ENCODE results near the gene EEF2KMT.

DNA sequence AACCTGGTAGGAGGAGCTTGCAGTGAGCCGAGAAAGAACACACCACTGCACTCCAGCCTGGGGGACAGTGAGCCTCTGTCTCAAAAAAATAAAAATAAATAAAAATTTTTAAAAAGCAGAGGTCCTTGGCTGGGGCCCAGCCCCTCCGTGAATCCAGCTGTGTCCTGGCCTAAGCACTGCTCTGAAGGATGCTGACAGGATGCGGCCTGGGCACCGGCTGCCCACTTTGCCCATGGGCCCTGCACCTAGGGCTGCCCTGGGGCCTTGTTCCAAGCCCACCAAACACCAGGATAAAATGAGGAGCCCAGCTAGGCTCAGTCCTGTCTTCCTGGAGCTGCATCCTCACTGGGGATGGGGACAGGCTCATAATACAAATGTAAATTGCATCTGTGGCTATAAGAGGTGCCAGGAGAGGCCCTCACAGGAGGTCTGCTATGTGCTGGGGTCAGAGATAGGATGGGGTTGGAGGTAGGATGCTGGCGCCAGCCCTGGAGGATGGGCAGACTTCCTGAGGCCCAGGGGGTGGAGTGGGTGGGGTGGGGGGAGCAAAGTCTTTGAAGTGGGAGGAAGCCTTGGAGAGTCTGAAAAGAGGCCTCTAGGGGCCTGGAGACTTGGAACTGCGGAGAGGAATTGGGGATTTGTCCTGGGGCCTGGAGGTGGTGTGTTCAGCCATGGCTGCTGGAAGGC is 38.1 kb downstream of the EEF2KMT start:
- no peak for TF ChIP-seq POLR2AphosphoS5 (IDR thresholded peaks at IDR 0.05; ENCODE audit: low read depth, low read length)
- no peak for TF ChIP-seq REST (IDR thresholded peaks at IDR 0.05; ENCODE audit: insufficient read depth in 1 of 2, low read depth in 2 of 2, low read length in 2 of 2)

All from PFSK-1 (cell line).